ENCODE measurements around the gene WNK2.

Gene WNK2

DNA sequence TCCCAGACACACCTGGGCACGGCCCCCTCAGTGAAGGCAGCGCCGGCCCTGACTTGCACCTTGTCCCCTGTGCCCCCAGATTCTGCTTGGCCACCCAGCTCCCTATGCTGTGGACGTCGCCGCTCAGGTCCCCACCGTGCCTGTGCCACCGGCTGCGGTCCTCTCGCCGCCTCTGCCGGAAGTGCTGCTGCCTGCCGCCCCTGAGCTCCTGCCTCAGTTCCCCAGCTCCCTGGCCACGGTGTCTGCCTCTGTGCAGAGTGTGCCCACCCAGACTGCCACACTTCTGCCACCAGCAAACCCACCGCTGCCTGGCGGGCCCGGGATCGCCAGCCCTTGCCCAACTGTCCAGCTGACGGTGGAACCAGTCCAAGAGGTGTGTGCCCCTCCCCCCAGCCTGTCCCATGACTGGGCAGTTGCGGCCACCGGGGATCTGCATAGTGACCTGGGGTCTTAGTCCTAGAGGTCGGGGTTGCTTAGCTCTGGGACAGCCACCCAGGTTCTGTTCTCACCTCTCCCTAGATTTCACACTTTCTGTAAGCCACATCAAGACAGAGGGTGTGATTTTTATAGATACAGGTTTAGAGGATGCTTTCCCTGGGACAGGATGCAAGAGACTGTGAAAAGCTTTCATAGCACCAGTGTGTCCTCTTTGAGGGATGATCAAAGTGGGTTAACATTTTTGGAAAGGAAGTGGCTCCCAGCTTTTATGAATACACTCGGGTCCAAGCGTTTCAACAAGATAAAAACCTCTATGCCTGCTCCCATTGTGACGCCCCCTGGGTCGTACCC is 78.0 kb downstream of the WNK2 start:
- no peaks in the 10 kb centered on the region for H3K27me3 Mint-ChIP-seq (ENCODE audit: low read depth, poor library complexity)
- DNase-seq, result no peak
- TF ChIP-seq, protein P1, sequence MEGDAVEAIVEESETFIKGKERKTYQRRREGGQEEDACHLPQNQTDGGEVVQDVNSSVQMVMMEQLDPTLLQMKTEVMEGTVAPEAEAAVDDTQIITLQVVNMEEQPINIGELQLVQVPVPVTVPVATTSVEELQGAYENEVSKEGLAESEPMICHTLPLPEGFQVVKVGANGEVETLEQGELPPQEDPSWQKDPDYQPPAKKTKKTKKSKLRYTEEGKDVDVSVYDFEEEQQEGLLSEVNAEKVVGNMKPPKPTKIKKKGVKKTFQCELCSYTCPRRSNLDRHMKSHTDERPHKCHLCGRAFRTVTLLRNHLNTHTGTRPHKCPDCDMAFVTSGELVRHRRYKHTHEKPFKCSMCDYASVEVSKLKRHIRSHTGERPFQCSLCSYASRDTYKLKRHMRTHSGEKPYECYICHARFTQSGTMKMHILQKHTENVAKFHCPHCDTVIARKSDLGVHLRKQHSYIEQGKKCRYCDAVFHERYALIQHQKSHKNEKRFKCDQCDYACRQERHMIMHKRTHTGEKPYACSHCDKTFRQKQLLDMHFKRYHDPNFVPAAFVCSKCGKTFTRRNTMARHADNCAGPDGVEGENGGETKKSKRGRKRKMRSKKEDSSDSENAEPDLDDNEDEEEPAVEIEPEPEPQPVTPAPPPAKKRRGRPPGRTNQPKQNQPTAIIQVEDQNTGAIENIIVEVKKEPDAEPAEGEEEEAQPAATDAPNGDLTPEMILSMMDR (IDR thresholded peaks at IDR 0.05), result no peak
- peaks cover 21% of the 10 kb centered on the region for H3K4me1 Mint-ChIP-seq
- no peak overlapping the region for H3K4me3 Mint-ChIP-seq
- no peak overlapping the region for H3K27ac Mint-ChIP-seq
- no peaks in the 10 kb centered on the region for H3K36me3 Mint-ChIP-seq (ENCODE audit: low read depth)
- no peaks in the 10 kb centered on the region for H3K9me3 Mint-ChIP-seq

DNA sequence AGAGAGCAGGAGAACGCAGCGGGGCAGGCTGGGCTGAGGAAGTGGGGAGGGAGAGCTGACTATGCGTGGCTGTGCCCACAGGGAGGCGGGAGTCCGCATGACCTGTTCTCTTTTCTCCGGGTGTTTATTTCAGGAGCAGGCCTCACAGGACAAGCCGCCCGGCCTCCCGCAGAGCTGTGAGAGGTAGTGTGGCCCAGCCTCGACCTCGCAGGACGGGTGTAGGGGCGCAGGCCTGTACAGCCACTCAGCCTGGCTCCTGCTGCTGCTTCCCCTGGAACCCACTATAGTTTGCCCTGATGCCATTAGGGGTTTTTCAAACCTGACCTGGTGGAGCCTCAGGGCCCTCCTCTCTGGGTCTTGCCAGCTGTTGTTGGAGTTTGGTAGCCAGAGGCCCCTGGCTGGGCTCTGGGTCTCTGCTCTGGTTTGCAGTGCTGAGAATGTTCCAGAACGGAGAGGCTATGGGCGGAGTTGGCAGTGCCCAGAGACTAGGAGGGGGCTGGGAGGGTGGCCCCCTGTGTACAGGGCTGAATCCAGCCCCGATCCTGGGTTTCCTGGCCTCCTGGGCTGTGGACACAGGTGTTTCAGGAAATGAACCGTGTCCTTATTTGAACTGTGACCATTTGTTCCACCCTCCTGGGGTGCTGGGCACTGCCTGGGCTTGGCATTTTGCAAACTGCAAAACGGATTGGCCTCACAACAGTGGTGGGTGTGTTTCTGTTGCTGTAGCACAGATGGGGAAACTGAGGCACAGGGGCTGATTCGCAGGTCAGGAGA is 78.8 kb downstream of the WNK2 start:
- H3K27me3 Mint-ChIP-seq (ENCODE audit: low read depth, poor library complexity), result no peaks in the 10 kb centered on the region
- no peak overlapping the region for H3K27ac Mint-ChIP-seq
- TF ChIP-seq, protein P1 (IDR thresholded peaks at IDR 0.05), result no peak
- no peaks in the 10 kb centered on the region for H3K9me3 Mint-ChIP-seq
- no peaks in the 10 kb centered on the region for H3K36me3 Mint-ChIP-seq (ENCODE audit: low read depth)
- peaks cover 21% of the 10 kb centered on the region for H3K4me1 Mint-ChIP-seq
- DNase-seq, result no peak
- H3K4me3 Mint-ChIP-seq, result no peak overlapping the region

DNA sequence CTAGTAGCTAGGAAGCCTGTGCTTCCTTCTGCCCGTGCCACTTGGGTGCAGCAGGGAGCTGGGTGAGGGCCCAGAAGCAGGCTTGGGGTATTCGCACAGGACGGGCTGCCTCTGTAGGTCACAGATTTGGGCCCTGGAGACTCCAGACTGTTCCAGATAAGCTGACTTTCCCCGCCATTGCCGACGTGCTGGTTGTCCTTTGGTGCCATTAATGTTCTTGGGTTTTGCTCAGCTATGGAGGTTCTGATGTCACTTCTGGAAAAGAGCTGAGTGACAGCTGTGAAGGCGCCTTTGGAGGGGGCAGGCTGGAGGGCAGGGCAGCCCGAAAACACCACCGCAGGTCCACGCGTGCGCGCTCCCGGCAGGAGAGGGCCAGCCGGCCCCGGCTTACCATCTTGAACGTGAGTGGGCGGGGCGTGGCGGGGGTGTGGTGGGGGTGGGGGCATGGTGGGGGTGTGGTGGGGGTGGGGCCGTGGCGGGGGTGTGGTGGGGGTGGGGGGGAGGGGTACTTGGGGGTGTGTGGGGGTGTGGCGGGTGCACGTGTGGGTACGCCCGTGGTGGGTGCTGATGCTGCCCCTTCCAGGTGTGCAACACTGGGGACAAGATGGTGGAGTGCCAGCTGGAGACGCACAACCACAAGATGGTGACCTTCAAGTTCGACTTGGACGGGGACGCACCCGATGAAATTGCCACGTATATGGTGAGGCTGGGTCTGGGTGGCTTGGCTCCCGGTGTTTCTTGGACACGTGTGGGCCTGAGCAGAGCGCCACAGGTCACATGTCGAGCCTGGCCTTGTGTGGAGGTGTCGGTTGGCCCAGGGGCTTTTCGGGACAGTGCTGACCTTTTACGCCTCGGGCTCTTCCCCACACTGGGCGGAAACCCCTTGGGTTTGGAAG is 79.6 kb downstream of the WNK2 start:
- Mint-ChIP-seq H3K4me3 (no peak overlapping the region), H3K36me3 (ENCODE audit: low read depth) (no peaks in the 10 kb centered on the region), H3K27ac (no peak overlapping the region), H3K4me1 (peaks cover 21% of the 10 kb centered on the region), H3K27me3 (ENCODE audit: low read depth, poor library complexity) (no peaks in the 10 kb centered on the region), H3K9me3 (no peaks in the 10 kb centered on the region)
- TF ChIP-seq, protein P1 (IDR thresholded peaks at IDR 0.05), result no peak
- DNase-seq, result no peak

DNA sequence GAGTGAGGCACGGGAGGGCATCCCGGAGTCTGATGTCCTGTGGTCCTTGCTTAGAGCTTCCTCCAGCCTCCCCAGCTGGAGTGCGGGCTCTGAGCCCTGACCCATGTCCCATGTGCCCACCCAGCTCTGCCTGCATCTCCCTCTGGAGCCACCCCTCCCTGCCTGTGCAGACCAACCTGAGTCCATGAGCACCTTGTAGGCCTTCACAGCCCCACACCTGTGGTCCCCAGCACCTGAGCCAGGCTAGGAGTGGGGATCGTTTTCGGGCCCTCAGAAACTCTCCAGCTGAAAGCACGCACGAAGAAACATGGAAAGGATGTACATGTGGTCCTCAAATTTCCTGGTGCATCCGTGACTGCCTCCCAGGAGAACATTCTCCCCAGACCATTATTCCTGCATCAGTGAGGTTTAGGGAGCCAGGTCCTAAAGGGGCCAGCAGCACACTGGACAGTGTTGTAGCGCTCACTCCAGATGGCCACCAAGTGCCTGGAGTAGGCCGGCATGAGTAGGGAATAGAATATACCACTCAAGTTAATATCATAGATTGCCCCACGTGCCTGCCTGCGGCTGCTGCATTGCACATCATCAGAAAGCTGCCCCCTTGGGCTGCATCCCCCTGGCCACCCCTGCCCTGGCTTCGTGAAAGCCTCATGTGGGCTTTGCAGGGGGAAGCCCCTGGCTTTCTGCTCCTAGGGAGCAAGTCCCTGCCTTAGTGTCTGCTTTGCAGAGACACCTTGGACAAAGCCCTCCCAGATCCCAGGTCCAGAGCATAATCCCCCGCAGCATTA is 80.6 kb downstream of the WNK2 start:
- Mint-ChIP-seq H3K9me3 (no peaks in the 10 kb centered on the region), H3K4me1 (peaks cover 21% of the 10 kb centered on the region), H3K27ac (no peak overlapping the region), H3K4me3 (no peak overlapping the region), H3K36me3 (ENCODE audit: low read depth) (no peaks in the 10 kb centered on the region), H3K27me3 (ENCODE audit: low read depth, poor library complexity) (no peaks in the 10 kb centered on the region)
- TF ChIP-seq, protein P1 (IDR thresholded peaks at IDR 0.05), result no peak
- DNase-seq, result no peak

DNA sequence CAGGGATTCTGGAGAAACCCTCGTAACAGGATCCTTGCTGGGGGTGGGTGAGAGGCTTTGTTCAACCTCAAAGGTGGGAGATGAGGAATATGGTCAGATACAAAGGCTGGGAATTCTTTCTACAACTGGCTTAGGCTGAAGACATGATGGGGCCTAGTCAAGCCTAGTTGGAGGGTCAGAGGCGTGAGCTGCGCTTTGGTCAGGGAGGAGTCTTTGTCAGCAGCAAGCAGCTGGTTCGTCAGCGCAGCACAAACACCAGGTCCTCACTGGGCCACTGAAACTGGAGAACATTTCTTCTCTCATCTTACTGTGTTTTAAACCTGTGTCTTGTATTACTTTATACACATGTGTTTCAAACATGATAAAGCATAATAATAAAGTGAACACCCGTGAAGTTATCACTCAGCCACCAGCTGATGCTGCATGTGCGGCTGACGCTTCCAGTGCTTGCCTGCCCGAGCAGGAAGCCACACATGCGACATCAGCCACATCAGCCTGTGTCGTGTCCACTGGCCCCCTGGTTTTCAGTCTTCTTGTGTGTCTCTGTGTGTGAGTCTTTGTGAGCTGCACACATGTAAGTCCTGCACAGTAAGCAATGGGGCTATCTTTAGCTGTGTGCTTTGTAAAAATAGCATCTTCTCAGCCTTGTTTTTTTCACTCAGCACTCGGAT is 81.5 kb downstream of the WNK2 start:
- Mint-ChIP-seq H3K4me3 (no peak overlapping the region), H3K4me1 (peaks cover 21% of the 10 kb centered on the region), H3K27me3 (ENCODE audit: low read depth, poor library complexity) (no peaks in the 10 kb centered on the region), H3K36me3 (ENCODE audit: low read depth) (peaks cover 8% of the 10 kb centered on the region), H3K27ac (no peak overlapping the region), H3K9me3 (no peaks in the 10 kb centered on the region)
- TF ChIP-seq, protein P1 (IDR thresholded peaks at IDR 0.05), result no peak
- DNase-seq, result no peak
